NT2/D1 (cell line): ENCODE results near the gene SLC44A2.

Source experiments
- SUZ12 ChIP-seq: IDR thresholded peaks from 2 replicates; pipeline ENCODE4 v1.6.1; 2011; ENCODE audit not compliant: insufficient read length, insufficient read depth; ENCODE audit errors: extremely low read depth
- YY1 ChIP-seq: IDR thresholded peaks from 2 replicates; pipeline ENCODE4 v1.6.1; 2011; ENCODE audit not compliant: insufficient read length, insufficient read depth
- ZNF274 ChIP-seq: IDR thresholded peaks from 2 replicates; pipeline ENCODE4 v1.6.1; 2011; ENCODE audit warnings: mild to moderate bottlenecking, low read depth, low read length

DNA sequence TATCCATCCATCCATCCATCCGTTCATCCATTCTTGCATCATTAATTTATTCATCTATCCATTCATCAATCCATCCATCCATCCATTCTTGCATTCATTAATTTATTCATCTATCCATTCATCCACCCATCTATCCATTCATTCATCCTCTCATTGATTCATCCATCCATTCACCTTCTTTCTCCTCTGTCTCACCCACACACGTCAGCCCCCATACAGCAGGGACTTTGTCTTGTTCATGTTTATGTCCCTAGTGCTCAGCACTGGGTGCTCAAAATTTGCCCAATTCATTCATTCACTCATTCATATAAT, 37.6 kb upstream of the SLC44A2 start:
- TF ChIP-seq ZNF274 (no peak), YY1 (no peak), SUZ12 (no peak)
